Liver (tissue), 9 donors: ENCODE measurements around the gene FIGLA. TPM values are rescaled to one million over a fixed set of nuclear protein-coding genes. Genes with fewer than 3 reads are reported as not detected.

ENCODE experiments used
- DNase-seq: peaks from one replicate; pipeline ENCODE4 v3.0.0-alpha.2; 2017; ENCODE audit warnings: low spot score
- H3K27ac ChIP-seq, 2 donors: one replicate each; pipeline ENCODE4 v1.7.0; 2013; ENCODE audit warnings: inconsistent platforms in 2 of 2, low read length in 2 of 2, control low read depth in 1 of 2, low read depth in 1 of 2, mild to moderate bottlenecking in 1 of 2
- H3K27me3 ChIP-seq, 4 donors: one replicate each; pipeline versions ENCODE4 v1.6.1 to v1.7.0; 2013; ENCODE audit warnings: low read length in 3 of 4, inconsistent platforms in 1 of 4, mild to moderate bottlenecking in 1 of 4, moderate library complexity in 1 of 4; ENCODE audit not compliant: control insufficient read depth in 4 of 4, insufficient read depth in 4 of 4
- H3K36me3 ChIP-seq, 4 donors: one replicate each; pipeline versions ENCODE4 v1.6.1 to v1.7.0; 2013; ENCODE audit warnings: low read length in 3 of 4, mild to moderate bottlenecking in 3 of 4, low read depth in 1 of 4, moderate library complexity in 1 of 4; ENCODE audit not compliant: control insufficient read depth in 4 of 4, insufficient read depth in 3 of 4
- H3K4me1 ChIP-seq, 4 donors: one replicate each; pipeline versions ENCODE4 v1.6.1 to v1.7.0; 2013; ENCODE audit warnings: low read length in 3 of 4, mild to moderate bottlenecking in 3 of 4, moderate library complexity in 1 of 4; ENCODE audit not compliant: control insufficient read depth in 4 of 4, insufficient read depth in 4 of 4
- H3K4me3 ChIP-seq, 3 donors: one replicate each; pipeline versions ENCODE4 v1.6.1 to v1.7.0; 2013; ENCODE audit warnings: low read length in 3 of 3, control low read depth in 1 of 3, low read depth in 1 of 3, mild to moderate bottlenecking in 1 of 3
- H3K9ac ChIP-seq, 2 donors: one replicate each; pipeline ENCODE4 v1.7.0; 2013; ENCODE audit warnings: low read length in 2 of 2, mild to moderate bottlenecking in 2 of 2, moderate library complexity in 2 of 2, control low read depth in 1 of 2, low read depth in 1 of 2
- H3K9me3 ChIP-seq, 4 donors: one replicate each; pipeline versions ENCODE4 v1.6.1 to v1.7.0; 2013; ENCODE audit warnings: low read length in 3 of 4; ENCODE audit not compliant: control insufficient read depth in 4 of 4
- EGR1 ChIP-seq, 2 donors: IDR thresholded peaks; 2 replicates each; pipeline ENCODE4 v1.6.1; 2016 to 2018; ENCODE audit warnings: antibody characterized with exemption in 2 of 2, low read depth in 2 of 2
- FOXA1 ChIP-seq: IDR thresholded peaks from 2 replicates; pipeline ENCODE4 v1.6.1; 2016; ENCODE audit warnings: antibody characterized with exemption
- FOXA2 ChIP-seq: IDR thresholded peaks from 2 replicates; pipeline ENCODE4 v1.6.1; 2016; ENCODE audit warnings: antibody characterized with exemption
- HNF4A ChIP-seq, 2 donors: conservative IDR thresholded peaks; 2 replicates each; pipeline ENCODE4 v1.6.1; 2016; ENCODE audit warnings: antibody characterized with exemption in 2 of 2, mild to moderate bottlenecking in 2 of 2
- HNF4G ChIP-seq: IDR thresholded peaks from 2 replicates; pipeline ENCODE4 v1.6.1; 2016; ENCODE audit warnings: antibody characterized with exemption
- JUND ChIP-seq, 2 donors: IDR thresholded peaks; 2 replicates each; pipeline ENCODE4 v1.6.1; 2016; ENCODE audit warnings: antibody characterized with exemption in 2 of 2
- RAD21 ChIP-seq, 2 donors: IDR thresholded peaks; 2 replicates each; pipeline ENCODE4 v1.6.1; 2016; ENCODE audit warnings: antibody characterized with exemption in 2 of 2, mild to moderate bottlenecking in 2 of 2
- SP1 ChIP-seq: IDR thresholded peaks from 2 replicates; pipeline ENCODE4 v1.6.1; 2018; ENCODE audit warnings: antibody characterized with exemption, mild to moderate bottlenecking
- TAF1 ChIP-seq: conservative IDR thresholded peaks from 2 replicates; pipeline ENCODE4 v1.6.1; 2016; ENCODE audit warnings: antibody characterized with exemption, mild to moderate bottlenecking
- YY1 ChIP-seq: IDR thresholded peaks from 2 replicates; pipeline ENCODE4 v1.6.1; 2016; ENCODE audit warnings: antibody characterized with exemption, mild to moderate bottlenecking
- WGBS: extraction: QIAGEN DNeasy Blood & Tissue Kit; methylation state at CpG from one replicate; pipeline ENCODE4 v1.1.7; 2013; 5-methylcytosine and 5-hydroxymethylcytosine counted together
- polyA plus RNA-seq, 2 donors: library from polyadenylated mRNA; stranded (reverse) in 1 of 2; unstranded in 1 of 2; fragments of 200-250 nt in 1 of 2; fragments of >200 nt in 1 of 2; fragmentation: Nextera tagmentation in 1 of 2; extraction: Ambion mirVana in 1 of 2; gene quantifications; one replicate each; pipeline versions ENCODE4 v1.2.1 to v1.2.3, GENCODE V29; 2013 to 2015
- total RNA-seq, 2 donors: library from RNA; depleted of rRNA; stranded (reverse); fragments of >200 nt; gene quantifications; one replicate each; pipeline ENCODE4 v1.2.3, GENCODE V29; 2014
- TF ChIP-seq, protein P1 (sequence below): IDR thresholded peaks from 2 replicates; pipeline ENCODE4 v1.6.1; 2016; ENCODE audit warnings: antibody characterized with exemption
- TF ChIP-seq, protein P2 (sequence below): IDR thresholded peaks from 2 replicates; pipeline ENCODE4 v1.6.1; 2016; ENCODE audit warnings: antibody characterized with exemption
- TF ChIP-seq, protein P3 (sequence below): IDR thresholded peaks from 2 replicates; pipeline ENCODE4 v1.6.1; 2016; ENCODE audit warnings: antibody characterized with exemption
- TF ChIP-seq, protein P4 (sequence below): IDR thresholded peaks from 2 replicates; pipeline ENCODE4 v1.6.1; 2016; ENCODE audit warnings: antibody characterized with exemption, mild to moderate bottlenecking
- donor health status: healthy.
- donor health status: healthy.
- donor health status: healthy.
- donor health status: healthy.
- donor health status: healthy.

FIGLA gene
- total and polyA plus RNA-seq, 4 donors, result not detected

DNA sequence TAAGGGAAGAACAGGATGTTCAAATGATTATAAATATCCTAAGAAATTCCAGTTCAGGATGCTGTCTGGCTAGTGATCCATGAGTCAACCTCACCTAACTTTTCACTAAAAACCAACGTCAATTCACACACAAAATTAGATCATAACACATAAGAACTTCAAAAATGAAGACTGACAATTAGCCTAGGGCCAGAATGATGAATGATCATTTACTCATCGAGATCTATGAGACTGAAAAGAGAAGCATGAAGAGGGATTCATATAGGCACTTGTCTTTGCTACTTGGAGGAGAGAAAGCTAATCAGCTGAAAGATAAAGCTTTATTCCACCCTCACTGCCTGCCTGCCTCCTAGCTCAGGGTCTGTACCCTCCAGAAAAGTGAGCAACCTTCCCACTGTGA, 52.3 kb downstream of the FIGLA start:
- Histone ChIP-seq H3K36me3 (no peaks in the 10 kb centered on the region), H3K9me3 (no peaks in the 10 kb centered on the region), H3K9ac (no peak overlapping the region), H3K27me3 (peaks cover 0 to 9% (median 3%) of the 10 kb centered on the region in 4 donors), H3K4me3 (no peak overlapping the region), H3K27ac (no peak overlapping the region), H3K4me1 (no peaks in the 10 kb centered on the region)
- 67% methylated on average over 2 of the region's 2 CpGs for WGBS
- no peak for DNase-seq
- TF ChIP-seq EGR1 (IDR thresholded peaks at IDR 0.05; ENCODE audit: low read depth in 2 of 2) (no peak), FOXA2 (no peak)

DNA sequence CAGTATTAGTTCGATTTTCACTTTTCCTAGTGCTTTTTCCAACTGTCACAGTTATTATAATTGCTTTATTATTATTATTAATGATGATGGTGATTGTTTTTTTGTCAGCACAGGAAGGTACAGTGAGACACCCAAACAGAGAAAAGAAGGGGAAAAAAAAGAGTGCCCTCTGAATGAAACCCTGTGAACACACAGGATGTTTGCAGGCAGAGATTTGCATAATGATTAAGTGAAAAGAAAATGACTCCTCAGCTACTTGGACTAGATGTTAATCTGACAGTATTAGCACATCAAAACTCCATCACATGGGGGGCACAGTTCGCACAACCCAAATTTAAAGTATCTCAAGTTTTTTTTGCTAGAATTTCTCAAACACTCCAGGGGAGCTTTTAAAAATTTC, 55.4 kb downstream of the FIGLA start:
- no peak for TF ChIP-seq RAD21 (IDR thresholded peaks at IDR 0.05)
- no peak for TF ChIP-seq FOXA2
- no peaks in the 10 kb centered on the region for H3K9me3 ChIP-seq
- DNase-seq, result no peak
- H3K27ac ChIP-seq, result no peak overlapping the region
- H3K4me3 ChIP-seq, result no peak overlapping the region
- no peaks in the 10 kb centered on the region for H3K4me1 ChIP-seq
- H3K36me3 ChIP-seq, result no peaks in the 10 kb centered on the region
- WGBS, result 43% methylated on average over 2 of the region's 2 CpGs
- no peak overlapping the region for H3K9ac ChIP-seq
- H3K27me3 ChIP-seq, result peaks cover 0 to 9% (median 3%) of the 10 kb centered on the region in 4 donors

DNA sequence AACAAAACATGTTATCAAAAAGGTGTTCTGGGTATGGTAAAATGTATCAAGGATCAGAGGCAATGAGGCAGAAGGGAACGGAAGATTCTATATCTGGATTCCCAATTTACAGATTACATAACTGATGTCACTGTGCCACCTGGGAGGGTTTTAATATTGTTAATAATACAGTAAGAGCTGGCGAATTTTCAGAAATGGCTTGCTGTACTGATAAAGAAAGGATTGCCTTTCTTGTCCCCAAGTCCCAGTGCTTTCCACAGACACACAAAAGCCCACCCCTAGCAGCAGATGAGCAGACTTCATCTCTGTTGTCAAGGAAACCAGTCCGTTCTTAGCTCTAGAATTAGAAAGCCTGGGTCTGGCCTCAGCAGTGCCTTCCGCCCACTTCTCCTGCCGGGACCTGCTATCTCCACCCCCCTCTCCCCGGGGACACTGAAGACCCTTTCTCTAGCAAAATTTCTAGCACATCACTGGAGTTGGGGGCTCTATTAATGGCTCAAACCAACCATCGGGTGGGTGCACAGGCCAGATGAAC, 56.7 kb downstream of the FIGLA start:
- H3K27ac ChIP-seq, result no peak overlapping the region
- WGBS, result 46% methylated on average over 7 of the region's 7 CpGs
- H3K4me1 ChIP-seq, result no peaks in the 10 kb centered on the region
- H3K9me3 ChIP-seq, result no peaks in the 10 kb centered on the region
- DNase-seq, result no peak
- H3K36me3 ChIP-seq, result no peaks in the 10 kb centered on the region
- H3K4me3 ChIP-seq, result no peak overlapping the region
- H3K27me3 ChIP-seq, result peaks cover 0 to 9% (median 3%) of the 10 kb centered on the region in 4 donors
- H3K9ac ChIP-seq, result no peak overlapping the region
- TF ChIP-seq, protein P1, sequence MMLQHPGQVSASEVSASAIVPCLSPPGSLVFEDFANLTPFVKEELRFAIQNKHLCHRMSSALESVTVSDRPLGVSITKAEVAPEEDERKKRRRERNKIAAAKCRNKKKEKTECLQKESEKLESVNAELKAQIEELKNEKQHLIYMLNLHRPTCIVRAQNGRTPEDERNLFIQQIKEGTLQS, result no peak
- TF ChIP-seq FOXA1, result no peak
- no peak for TF ChIP-seq RAD21 (IDR thresholded peaks at IDR 0.05)

DNA sequence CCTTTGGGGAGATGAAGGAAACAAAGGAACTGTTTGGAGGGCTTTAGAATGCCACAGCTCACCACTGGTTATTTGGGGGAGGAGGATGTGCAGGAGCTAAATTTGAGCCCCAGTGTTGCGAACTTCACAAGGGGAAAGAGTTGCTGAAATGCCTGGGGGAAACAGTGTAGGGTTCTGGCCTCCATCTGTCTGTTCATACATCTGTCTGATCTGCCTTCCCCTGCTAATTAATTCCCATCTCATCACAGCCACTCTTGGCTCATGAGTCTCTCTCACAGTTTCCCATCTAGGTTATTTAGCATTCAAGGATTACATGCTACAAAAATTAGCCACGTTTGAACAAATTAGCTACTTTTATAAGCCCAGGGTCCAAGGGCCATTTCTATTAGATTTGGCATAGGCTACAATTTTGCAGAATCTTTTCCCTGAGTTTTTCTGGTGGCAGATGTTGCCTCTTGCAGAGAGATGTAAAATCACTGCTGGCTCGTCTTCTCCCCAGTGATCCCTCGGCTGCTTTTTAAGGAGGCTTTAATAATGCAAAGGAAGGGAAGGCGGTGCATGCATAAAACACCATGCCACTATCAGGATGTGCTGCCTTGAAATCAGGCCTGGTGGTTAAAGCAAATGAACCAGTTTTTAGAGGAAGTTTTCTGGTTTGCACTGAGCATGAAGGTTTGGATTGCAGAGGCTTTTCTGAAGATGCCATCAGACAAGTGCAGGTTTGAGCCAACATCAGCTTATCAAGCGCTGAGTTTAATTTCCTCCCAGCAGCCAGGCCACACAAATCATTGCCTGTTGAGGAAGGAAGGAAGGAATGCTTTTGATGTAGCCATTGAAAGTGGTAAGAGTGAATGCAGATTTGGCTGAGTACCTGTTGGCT, 57.4 kb downstream of the FIGLA start:
- Histone ChIP-seq H3K9ac (no peak overlapping the region), H3K27ac (no peak overlapping the region), H3K36me3 (no peaks in the 10 kb centered on the region), H3K4me3 (no peak overlapping the region), H3K4me1 (no peaks in the 10 kb centered on the region), H3K27me3 (peaks cover 0 to 7% (median 3%) of the 10 kb centered on the region in 4 donors), H3K9me3 (no peaks in the 10 kb centered on the region)
- DNase-seq, result no peak
- WGBS, result 53% methylated on average over 6 of the region's 6 CpGs
- TF ChIP-seq, protein P2, sequence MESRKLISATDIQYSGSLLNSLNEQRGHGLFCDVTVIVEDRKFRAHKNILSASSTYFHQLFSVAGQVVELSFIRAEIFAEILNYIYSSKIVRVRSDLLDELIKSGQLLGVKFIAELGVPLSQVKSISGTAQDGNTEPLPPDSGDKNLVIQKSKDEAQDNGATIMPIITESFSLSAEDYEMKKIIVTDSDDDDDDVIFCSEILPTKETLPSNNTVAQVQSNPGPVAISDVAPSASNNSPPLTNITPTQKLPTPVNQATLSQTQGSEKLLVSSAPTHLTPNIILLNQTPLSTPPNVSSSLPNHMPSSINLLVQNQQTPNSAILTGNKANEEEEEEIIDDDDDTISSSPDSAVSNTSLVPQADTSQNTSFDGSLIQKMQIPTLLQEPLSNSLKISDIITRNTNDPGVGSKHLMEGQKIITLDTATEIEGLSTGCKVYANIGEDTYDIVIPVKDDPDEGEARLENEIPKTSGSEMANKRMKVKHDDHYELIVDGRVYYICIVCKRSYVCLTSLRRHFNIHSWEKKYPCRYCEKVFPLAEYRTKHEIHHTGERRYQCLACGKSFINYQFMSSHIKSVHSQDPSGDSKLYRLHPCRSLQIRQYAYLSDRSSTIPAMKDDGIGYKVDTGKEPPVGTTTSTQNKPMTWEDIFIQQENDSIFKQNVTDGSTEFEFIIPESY, result no peak
- TF ChIP-seq HNF4G (no peak), YY1 (no peak), TAF1 (no peak), SP1 (no peak), HNF4A (conservative IDR thresholded peaks at IDR 0.05) (no peak), FOXA1 (no peak), EGR1 (IDR thresholded peaks at IDR 0.05; ENCODE audit: low read depth in 2 of 2) (no peak), JUND (IDR thresholded peaks at IDR 0.05) (no peak), FOXA2 (no peak)
- TF ChIP-seq, protein P3, sequence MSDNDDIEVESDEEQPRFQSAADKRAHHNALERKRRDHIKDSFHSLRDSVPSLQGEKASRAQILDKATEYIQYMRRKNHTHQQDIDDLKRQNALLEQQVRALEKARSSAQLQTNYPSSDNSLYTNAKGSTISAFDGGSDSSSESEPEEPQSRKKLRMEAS, result no peak
- TF ChIP-seq, protein P4, sequence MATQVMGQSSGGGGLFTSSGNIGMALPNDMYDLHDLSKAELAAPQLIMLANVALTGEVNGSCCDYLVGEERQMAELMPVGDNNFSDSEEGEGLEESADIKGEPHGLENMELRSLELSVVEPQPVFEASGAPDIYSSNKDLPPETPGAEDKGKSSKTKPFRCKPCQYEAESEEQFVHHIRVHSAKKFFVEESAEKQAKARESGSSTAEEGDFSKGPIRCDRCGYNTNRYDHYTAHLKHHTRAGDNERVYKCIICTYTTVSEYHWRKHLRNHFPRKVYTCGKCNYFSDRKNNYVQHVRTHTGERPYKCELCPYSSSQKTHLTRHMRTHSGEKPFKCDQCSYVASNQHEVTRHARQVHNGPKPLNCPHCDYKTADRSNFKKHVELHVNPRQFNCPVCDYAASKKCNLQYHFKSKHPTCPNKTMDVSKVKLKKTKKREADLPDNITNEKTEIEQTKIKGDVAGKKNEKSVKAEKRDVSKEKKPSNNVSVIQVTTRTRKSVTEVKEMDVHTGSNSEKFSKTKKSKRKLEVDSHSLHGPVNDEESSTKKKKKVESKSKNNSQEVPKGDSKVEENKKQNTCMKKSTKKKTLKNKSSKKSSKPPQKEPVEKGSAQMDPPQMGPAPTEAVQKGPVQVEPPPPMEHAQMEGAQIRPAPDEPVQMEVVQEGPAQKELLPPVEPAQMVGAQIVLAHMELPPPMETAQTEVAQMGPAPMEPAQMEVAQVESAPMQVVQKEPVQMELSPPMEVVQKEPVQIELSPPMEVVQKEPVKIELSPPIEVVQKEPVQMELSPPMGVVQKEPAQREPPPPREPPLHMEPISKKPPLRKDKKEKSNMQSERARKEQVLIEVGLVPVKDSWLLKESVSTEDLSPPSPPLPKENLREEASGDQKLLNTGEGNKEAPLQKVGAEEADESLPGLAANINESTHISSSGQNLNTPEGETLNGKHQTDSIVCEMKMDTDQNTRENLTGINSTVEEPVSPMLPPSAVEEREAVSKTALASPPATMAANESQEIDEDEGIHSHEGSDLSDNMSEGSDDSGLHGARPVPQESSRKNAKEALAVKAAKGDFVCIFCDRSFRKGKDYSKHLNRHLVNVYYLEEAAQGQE, result no peak
